Measurements from ENCODE around the gene TSHZ2.
A peak's percentile ranks its signal among the peaks of the same experiment; 100 is the strongest.
"Not testable (repeated sequence)": the region's sequence is repeated elsewhere in the genome, so short reads cannot be mapped to it uniquely, and the experiment has no call there.

Gene TSHZ2

DNA sequence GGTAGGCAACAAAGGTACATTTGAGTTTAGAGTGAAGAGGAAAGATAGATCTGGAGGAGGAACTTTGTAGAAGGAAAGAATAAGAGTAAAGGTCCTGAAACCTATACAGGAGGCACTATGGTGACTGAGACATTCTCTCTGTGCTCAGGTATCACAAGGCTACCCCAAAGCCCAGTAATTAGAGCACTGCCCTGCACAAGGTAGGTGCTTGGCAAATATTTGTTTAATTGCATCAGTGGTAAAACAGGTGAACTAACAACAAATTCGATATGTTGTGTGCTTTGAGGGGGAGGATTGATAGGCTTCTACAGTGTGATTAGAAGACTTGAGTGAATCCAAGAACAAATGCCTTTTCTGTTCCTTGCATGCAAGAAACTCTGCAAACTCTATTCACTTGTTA, 6.8 kb upstream of the TSHZ2 start:
- Histone ChIP-seq H3K27me3 (ENCODE audit: control insufficient read depth in 1 of 2, insufficient read depth in 2 of 2, low read length in 2 of 2) (no peaks in the 10 kb centered on the region), H3K36me3 (ENCODE audit: insufficient read depth, low read length) (no peaks in the 10 kb centered on the region), H3K27ac (ENCODE audit: low read depth, low read length) (no peak overlapping the region), H3K9me3 (ENCODE audit: low read length) (no peaks in the 10 kb centered on the region), H3K9ac (ENCODE audit: low read length) (no peak overlapping the region), H3K4me3 (ENCODE audit: low read depth in 1 of 2, low read length in 2 of 2) (no peak overlapping the region), H3K4me1 (ENCODE audit: insufficient read depth, low read length) (no peaks in the 10 kb centered on the region)

DNA sequence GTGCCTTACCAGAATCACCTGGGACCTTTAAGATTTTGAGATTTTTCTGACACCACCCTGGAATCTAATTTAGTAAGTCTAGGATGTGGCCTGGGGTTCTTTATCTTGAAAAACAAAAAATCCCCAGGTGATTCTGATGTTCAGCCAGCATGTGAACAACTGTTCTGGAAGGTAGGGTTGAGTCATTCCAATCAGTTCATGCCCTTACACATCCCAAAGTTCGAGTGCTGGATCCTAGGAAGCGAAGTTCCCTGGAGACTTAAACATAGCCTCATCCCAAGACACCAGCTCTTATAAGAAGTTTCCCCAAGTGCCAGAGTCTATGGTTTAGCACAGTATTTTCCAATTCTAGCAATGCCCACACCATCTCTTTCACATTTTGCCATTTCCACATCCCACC, 6.3 kb upstream of the TSHZ2 start:
- Histone ChIP-seq H3K4me3 (ENCODE audit: low read depth in 1 of 2, low read length in 2 of 2) (no peak overlapping the region), H3K27me3 (ENCODE audit: control insufficient read depth in 1 of 2, insufficient read depth in 2 of 2, low read length in 2 of 2) (no peaks in the 10 kb centered on the region), H3K9me3 (ENCODE audit: low read length) (no peaks in the 10 kb centered on the region), H3K9ac (ENCODE audit: low read length) (no peak overlapping the region), H3K27ac (ENCODE audit: low read depth, low read length) (no peak overlapping the region), H3K36me3 (ENCODE audit: insufficient read depth, low read length) (no peaks in the 10 kb centered on the region), H3K4me1 (ENCODE audit: insufficient read depth, low read length) (no peaks in the 10 kb centered on the region)

DNA sequence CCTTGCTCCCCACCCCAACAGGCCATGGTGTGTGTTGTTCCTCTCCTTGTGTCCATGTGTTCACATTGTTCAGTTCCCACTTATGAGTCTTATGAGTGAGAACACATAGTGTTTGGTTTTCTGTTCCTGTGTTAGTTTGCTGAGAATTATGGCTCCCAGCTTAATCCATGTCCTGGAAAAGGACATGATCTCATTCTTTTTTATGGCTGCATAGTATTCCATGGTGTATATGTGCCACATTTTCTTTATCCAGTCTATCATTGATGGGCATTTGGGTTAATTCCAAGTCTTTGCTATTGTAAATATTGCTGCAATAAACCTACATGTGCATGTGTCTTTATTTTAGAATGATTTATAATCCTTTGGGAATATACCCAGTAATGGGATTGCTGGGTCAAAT, 5.6 kb upstream of the TSHZ2 start:
- not testable (repeated sequence) for H3K9ac ChIP-seq (ENCODE audit: low read length); H3K36me3 ChIP-seq (ENCODE audit: insufficient read depth, low read length); H3K27me3 ChIP-seq (ENCODE audit: control insufficient read depth in 1 of 2, insufficient read depth in 2 of 2, low read length in 2 of 2); H3K9me3 ChIP-seq (ENCODE audit: low read length); H3K4me1 ChIP-seq (ENCODE audit: insufficient read depth, low read length); H3K4me3 ChIP-seq (ENCODE audit: low read depth in 1 of 2, low read length in 2 of 2); H3K27ac ChIP-seq (ENCODE audit: low read depth, low read length)

DNA sequence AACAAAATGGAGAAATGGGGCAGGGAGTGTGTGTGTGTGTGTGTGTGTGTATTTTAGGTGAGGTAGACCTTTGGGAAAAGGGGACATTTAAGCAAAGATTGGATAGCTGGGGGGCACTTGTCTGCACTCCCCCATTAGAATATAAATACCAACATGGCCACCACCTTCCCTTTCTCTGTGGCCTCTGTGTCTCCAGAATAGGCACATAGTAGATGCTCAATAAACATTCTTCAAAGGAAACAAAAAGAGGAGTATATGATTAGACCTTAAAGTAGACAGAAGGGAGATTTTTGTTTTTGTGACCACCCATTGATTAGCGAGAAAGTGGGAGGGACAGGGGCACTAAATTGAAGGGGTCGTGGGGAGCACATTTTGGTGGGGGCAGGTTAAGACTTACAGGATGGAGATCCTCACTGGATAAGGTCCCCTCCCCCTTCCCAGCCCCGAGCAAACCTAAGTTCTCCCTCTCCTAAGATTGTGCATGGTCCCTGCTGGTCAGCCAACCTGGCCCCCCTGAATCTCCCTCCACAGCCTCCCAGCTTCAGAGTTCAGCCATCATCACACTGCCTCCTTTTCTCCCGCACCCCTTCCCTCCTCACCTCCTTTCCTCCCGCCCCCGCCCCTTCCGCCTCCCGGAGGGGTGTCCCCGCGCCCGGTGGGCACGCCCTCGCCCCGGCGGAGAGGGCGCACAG, 514 bp upstream of the TSHZ2 start:
- Histone ChIP-seq H3K27me3 (ENCODE audit: control insufficient read depth in 1 of 2, insufficient read depth in 2 of 2, low read length in 2 of 2) (peaks cover 5 to 18% of the 10 kb centered on the region in 2 donors), H3K36me3 (ENCODE audit: insufficient read depth, low read length) (no peaks in the 10 kb centered on the region), H3K9ac (ENCODE audit: low read length) (no peak overlapping the region), H3K27ac (ENCODE audit: low read depth, low read length) (no peak overlapping the region), H3K4me1 (ENCODE audit: insufficient read depth, low read length) (no peaks in the 10 kb centered on the region), H3K9me3 (ENCODE audit: low read length) (no peaks in the 10 kb centered on the region), H3K4me3 (ENCODE audit: low read depth in 1 of 2, low read length in 2 of 2) (peak overlapping the region; percentile 42 to 60)

DNA sequence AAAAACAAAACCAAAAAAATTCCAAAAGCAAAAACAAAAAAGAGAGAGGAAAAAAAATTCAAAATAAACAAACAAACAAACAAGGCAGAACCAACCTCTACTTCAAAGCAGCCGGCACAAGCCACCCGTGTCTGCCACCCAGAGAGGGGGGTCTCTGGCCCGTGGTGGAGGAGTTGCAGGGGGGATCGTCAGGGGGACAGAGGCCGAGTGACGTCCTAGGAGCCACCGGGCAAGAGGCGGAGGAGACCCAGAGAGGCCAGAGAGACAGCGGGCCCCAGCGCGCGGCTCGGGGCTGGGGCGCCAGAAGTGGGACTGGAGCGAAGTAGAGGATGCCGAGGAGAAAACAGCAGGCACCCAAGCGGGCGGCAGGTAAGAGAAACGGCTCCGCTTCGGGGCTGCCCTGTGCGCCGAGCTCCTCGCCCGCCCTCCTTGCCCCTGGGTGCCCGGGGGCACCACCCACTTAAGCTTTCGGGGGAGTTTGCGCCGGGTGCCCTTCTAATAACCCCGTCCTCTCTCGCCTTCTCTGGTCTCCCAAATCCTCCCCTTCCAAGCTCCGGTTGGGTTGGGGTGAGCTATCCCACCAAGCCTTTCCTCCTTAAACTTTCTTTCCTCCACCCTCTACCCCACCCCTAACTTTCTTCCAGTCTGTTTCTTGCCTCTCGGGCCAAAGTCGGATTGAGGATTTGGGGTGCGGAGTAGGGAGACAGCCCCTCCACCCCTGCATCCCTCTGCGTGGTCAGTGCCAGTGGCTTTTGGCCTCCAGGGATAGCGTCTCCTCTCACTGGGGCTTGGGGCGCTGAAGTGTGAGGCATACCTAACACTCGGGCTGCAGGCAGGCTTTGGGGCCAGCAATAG, 1.0 kb downstream of the TSHZ2 start:
- H3K9ac ChIP-seq (ENCODE audit: low read length): peak overlapping the region; percentile 35

DNA sequence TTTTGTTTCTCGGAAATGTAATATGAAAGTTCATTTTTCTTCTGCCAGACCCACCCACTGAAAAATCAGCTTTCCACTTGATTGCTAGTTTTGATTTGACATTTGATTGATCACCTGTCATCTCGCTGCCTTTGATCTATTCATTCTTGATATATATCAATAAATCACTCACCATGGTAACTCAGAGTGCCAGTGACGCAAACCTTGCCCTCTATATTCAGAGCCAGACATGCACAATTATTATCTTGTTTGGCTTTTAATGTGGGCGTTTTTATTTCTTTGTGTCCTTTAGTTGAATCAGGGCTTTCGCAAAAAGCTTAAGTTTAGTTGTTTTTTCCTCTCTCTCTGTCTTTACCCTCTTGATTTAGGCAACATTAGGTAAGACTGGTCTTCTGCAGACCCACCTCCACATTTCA, 2.0 kb downstream of the TSHZ2 start:
- Histone ChIP-seq H3K36me3 (ENCODE audit: insufficient read depth, low read length) (no peaks in the 10 kb centered on the region), H3K9ac (ENCODE audit: low read length) (no peak overlapping the region), H3K4me1 (ENCODE audit: insufficient read depth, low read length) (no peaks in the 10 kb centered on the region), H3K4me3 (ENCODE audit: low read depth in 1 of 2, low read length in 2 of 2) (peak overlapping the region; percentile 32 to 60), H3K27ac (ENCODE audit: low read depth, low read length) (no peak overlapping the region), H3K9me3 (ENCODE audit: low read length) (no peaks in the 10 kb centered on the region), H3K27me3 (ENCODE audit: control insufficient read depth in 1 of 2, insufficient read depth in 2 of 2, low read length in 2 of 2) (peaks cover 5 to 18% of the 10 kb centered on the region in 2 donors)

More for the DNA sequence above, 1.0 kb downstream of the TSHZ2 start:
- H3K9me3 ChIP-seq (ENCODE audit: low read length): no peaks in the 10 kb centered on the region
- H3K4me3 ChIP-seq (ENCODE audit: low read depth in 1 of 2, low read length in 2 of 2): peak overlapping the region; percentile 31 to 60
- peak overlapping the region; percentile 52 for H3K27ac ChIP-seq (ENCODE audit: low read depth, low read length)
- H3K4me1 ChIP-seq (ENCODE audit: insufficient read depth, low read length): no peaks in the 10 kb centered on the region
- peaks cover 5 to 18% of the 10 kb centered on the region in 2 donors for H3K27me3 ChIP-seq (ENCODE audit: control insufficient read depth in 1 of 2, insufficient read depth in 2 of 2, low read length in 2 of 2)
- no peaks in the 10 kb centered on the region for H3K36me3 ChIP-seq (ENCODE audit: insufficient read depth, low read length)

DNA sequence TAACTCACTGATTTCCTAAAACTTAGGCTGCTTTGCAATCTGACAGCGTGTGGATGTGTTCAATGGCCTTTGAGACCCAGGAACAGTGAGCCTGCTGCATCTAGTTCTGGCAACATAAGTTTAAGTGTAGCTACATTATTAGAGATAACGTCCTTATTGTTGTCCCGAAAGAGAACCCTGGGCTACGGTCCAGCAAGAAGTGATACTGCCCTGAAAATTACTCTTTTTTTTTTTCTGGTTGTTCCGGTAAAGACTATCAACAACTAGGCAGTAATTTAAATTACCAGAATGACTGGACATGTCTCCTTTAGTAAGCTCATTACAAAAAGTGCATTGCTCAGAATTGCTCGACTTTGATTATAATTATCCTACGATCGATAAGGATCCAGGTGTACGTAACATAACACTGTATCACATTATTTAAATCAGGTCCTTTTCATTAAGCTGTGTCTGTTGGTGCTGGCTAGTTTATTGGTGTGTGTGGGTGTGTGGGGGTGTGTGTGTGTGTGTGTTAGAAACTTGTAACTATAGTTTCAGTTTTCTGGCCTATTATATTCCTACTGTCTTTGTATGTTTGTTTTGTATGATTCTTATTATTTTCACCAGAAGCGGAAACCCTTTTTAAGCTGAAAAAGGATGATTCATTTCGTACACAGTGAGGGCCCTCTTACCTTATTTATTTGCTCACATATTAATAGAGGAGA, 3.0 kb downstream of the TSHZ2 start:
- peak overlapping the region; percentile 45 for H3K9ac ChIP-seq (ENCODE audit: low read length)
- H3K4me1 ChIP-seq (ENCODE audit: insufficient read depth, low read length): no peaks in the 10 kb centered on the region
- H3K27me3 ChIP-seq (ENCODE audit: control insufficient read depth in 1 of 2, insufficient read depth in 2 of 2, low read length in 2 of 2): peaks cover 5 to 18% of the 10 kb centered on the region in 2 donors
- peak overlapping the region in 1 of 2 donors; percentile 60 for H3K4me3 ChIP-seq (ENCODE audit: low read depth in 1 of 2, low read length in 2 of 2)
- H3K36me3 ChIP-seq (ENCODE audit: insufficient read depth, low read length): no peaks in the 10 kb centered on the region
- H3K9me3 ChIP-seq (ENCODE audit: low read length): no peaks in the 10 kb centered on the region
- H3K27ac ChIP-seq (ENCODE audit: low read depth, low read length): no peak overlapping the region

DNA sequence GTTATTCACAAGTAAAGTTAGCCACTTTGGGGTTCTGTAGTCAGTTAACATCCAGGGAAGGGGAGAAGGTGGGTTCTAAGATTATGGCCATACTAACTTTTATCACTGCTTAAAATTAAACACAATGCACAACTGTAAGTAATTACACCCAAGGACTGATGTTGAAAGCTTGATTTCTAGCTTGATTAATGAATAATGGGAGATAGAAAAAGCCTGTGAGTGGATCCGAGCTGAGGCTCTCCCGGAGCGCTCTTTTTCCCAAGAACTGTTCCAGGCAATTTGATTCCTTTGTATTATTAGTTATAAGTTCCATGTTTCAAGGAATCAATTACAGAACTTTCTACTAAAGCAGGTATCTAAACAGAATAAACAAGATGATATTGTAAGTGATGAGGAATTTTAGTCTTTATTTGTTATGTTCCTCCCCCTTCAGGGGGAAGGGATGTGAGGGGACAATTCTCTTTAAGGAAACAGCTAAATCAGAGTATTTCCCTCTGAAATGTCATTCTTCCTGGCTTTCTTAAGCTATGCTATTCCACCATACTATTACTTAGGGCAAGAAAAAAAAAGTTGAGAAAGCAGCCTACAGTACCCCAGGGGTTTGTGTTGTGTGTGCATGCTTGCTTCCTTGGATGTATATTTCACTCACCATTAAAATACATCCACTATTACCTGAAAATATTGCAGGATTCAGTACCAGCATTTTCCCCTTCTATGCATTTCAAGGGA, 3.8 kb downstream of the TSHZ2 start:
- Histone ChIP-seq H3K27me3 (ENCODE audit: control insufficient read depth in 1 of 2, insufficient read depth in 2 of 2, low read length in 2 of 2) (peaks cover 5 to 18% of the 10 kb centered on the region in 2 donors), H3K36me3 (ENCODE audit: insufficient read depth, low read length) (no peaks in the 10 kb centered on the region), H3K9me3 (ENCODE audit: low read length) (no peaks in the 10 kb centered on the region), H3K4me3 (ENCODE audit: low read depth in 1 of 2, low read length in 2 of 2) (peak overlapping the region in 1 of 2 donors; percentile 60), H3K9ac (ENCODE audit: low read length) (no peak overlapping the region), H3K4me1 (ENCODE audit: insufficient read depth, low read length) (no peaks in the 10 kb centered on the region), H3K27ac (ENCODE audit: low read depth, low read length) (peak overlapping the region; percentile 17)

DNA sequence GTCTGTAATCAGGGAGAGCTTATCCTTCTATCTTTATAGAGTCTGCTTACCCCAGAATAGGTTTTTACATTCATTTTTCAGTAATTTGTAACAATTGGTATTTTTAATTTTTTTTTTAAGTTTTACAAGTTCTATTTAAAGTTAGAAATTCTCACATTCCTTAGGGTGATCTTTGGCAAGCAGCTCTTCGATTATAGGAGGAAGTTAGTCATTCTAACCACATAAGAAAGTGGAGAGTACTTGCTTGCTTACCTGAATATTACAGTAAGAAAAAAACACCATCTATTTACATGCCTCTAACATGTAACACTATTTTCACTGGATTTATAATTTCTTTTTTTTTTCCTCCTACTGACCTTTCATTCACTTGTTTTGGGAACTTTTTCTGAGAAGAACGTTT, 6.7 kb downstream of the TSHZ2 start:
- H3K27me3 ChIP-seq (ENCODE audit: control insufficient read depth in 1 of 2, insufficient read depth in 2 of 2, low read length in 2 of 2): no peaks in the 10 kb centered on the region
- H3K4me1 ChIP-seq (ENCODE audit: insufficient read depth, low read length): no peaks in the 10 kb centered on the region
- H3K4me3 ChIP-seq (ENCODE audit: low read depth in 1 of 2, low read length in 2 of 2): no peak overlapping the region
- H3K27ac ChIP-seq (ENCODE audit: low read depth, low read length): no peak overlapping the region
- no peaks in the 10 kb centered on the region for H3K36me3 ChIP-seq (ENCODE audit: insufficient read depth, low read length)
- no peak overlapping the region for H3K9ac ChIP-seq (ENCODE audit: low read length)
- H3K9me3 ChIP-seq (ENCODE audit: low read length): no peaks in the 10 kb centered on the region

DNA sequence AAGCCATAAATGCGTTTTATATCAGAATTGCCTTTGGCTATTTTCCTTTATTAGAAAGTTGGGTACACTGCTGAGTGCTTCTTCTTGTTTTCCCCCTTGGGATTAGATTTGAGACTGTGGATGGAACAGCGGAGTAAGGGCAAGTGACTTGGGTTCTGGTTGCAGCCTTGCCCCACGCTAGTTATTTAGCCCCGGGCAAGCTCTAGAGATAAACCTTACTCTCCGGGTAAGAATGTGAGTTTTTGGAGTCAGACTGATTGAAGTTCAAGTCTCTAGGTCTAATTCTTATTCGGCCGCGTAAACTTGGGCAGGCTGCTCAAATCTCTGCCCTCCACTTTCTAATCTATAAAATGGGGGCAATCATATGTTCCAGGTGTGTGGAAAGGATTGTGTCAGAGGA, 8.9 kb downstream of the TSHZ2 start:
- Histone ChIP-seq H3K27me3 (ENCODE audit: control insufficient read depth in 1 of 2, insufficient read depth in 2 of 2, low read length in 2 of 2) (no peaks in the 10 kb centered on the region), H3K36me3 (ENCODE audit: insufficient read depth, low read length) (no peaks in the 10 kb centered on the region), H3K27ac (ENCODE audit: low read depth, low read length) (no peak overlapping the region), H3K4me3 (ENCODE audit: low read depth in 1 of 2, low read length in 2 of 2) (no peak overlapping the region), H3K9ac (ENCODE audit: low read length) (no peak overlapping the region), H3K9me3 (ENCODE audit: low read length) (no peaks in the 10 kb centered on the region), H3K4me1 (ENCODE audit: insufficient read depth, low read length) (no peaks in the 10 kb centered on the region)

All from muscle layer of colon (tissue), 2 donors.